AG09319 (cell line): ENCODE results near the gene OR4E1.

Experiments used
- DNase-seq: peaks from one replicate; pipeline ENCODE4 v3.0.0-alpha.2; 2010; ENCODE audit warnings: low read depth; ENCODE audit errors: extremely low read depth
- TF ChIP-seq, protein P1 (sequence below): IDR thresholded peaks from 2 replicates; pipeline ENCODE4 v1.5.1; 2011; ENCODE audit warnings: low read depth, mild to moderate bottlenecking, inconsistent platforms, low read length, moderate library complexity

The OR4E1 gene

GRCh38 chr14:21626491-21627230 is 47.0 kb downstream of the OR4E1 start:
- no peak for DNase-seq
- TF ChIP-seq, protein P1, sequence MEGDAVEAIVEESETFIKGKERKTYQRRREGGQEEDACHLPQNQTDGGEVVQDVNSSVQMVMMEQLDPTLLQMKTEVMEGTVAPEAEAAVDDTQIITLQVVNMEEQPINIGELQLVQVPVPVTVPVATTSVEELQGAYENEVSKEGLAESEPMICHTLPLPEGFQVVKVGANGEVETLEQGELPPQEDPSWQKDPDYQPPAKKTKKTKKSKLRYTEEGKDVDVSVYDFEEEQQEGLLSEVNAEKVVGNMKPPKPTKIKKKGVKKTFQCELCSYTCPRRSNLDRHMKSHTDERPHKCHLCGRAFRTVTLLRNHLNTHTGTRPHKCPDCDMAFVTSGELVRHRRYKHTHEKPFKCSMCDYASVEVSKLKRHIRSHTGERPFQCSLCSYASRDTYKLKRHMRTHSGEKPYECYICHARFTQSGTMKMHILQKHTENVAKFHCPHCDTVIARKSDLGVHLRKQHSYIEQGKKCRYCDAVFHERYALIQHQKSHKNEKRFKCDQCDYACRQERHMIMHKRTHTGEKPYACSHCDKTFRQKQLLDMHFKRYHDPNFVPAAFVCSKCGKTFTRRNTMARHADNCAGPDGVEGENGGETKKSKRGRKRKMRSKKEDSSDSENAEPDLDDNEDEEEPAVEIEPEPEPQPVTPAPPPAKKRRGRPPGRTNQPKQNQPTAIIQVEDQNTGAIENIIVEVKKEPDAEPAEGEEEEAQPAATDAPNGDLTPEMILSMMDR: no peak
